ENCODE results near the gene OCIAD2.

DNA sequence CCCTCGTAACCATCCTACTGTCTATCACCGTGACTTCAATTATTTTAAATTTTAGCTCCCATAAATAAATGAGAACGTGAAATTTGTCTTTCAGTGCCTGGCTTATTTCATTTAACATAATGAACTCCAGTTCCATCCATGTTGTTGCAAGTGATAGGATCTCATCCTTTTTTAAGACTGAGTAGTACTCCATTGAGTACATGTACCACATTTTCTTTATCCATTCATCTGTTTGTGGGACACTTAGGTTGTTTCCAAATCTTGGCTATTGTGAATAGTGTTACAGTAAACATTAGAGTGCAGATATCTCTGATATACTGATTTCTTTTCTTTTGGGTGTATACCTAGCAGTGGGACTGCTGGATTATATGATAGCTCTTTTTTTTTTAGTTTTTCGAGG is 42.8 kb downstream of the OCIAD2 start:
- TF ChIP-seq, protein P1, sequence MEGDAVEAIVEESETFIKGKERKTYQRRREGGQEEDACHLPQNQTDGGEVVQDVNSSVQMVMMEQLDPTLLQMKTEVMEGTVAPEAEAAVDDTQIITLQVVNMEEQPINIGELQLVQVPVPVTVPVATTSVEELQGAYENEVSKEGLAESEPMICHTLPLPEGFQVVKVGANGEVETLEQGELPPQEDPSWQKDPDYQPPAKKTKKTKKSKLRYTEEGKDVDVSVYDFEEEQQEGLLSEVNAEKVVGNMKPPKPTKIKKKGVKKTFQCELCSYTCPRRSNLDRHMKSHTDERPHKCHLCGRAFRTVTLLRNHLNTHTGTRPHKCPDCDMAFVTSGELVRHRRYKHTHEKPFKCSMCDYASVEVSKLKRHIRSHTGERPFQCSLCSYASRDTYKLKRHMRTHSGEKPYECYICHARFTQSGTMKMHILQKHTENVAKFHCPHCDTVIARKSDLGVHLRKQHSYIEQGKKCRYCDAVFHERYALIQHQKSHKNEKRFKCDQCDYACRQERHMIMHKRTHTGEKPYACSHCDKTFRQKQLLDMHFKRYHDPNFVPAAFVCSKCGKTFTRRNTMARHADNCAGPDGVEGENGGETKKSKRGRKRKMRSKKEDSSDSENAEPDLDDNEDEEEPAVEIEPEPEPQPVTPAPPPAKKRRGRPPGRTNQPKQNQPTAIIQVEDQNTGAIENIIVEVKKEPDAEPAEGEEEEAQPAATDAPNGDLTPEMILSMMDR (conservative IDR thresholded peaks at IDR 0.05; ENCODE audit: low read depth, low read length): no peak
- TF ChIP-seq ELK1 (IDR thresholded peaks at IDR 0.05; ENCODE audit: borderline replicate concordance, low read depth, low read length): no peak
- TF ChIP-seq POLR2A (IDR thresholded peaks at IDR 0.05; ENCODE audit: low read depth, low read length): no peak
- no peak for TF ChIP-seq MAZ (IDR thresholded peaks at IDR 0.05; ENCODE audit: borderline replicate concordance, low read depth, low read length)
- TF ChIP-seq FOS (IDR thresholded peaks at IDR 0.05; ENCODE audit: low read depth, low read length): no peak
- no peak for TF ChIP-seq NFE2L2 (IDR thresholded peaks at IDR 0.05; ENCODE audit: low read depth, low read length)
- TF ChIP-seq MXI1 (IDR thresholded peaks at IDR 0.05; ENCODE audit: borderline replicate concordance, low read depth, low read length): no peak
- TF ChIP-seq RFX5 (IDR thresholded peaks at IDR 0.05; ENCODE audit: low read depth, low read length): no peak
- TF ChIP-seq RCOR1 (IDR thresholded peaks at IDR 0.05; ENCODE audit: insufficient replicate concordance, low read length): no peak
- TF ChIP-seq CEBPB (IDR thresholded peaks at IDR 0.05; ENCODE audit: low read depth, low read length): no peak
- TF ChIP-seq SMC3 (IDR thresholded peaks at IDR 0.05; ENCODE audit: low read depth, low read length): no peak
- no peak for TF ChIP-seq USF2 (IDR thresholded peaks at IDR 0.05; ENCODE audit: low read depth, low read length)
- no peak for TF ChIP-seq RAD21 (IDR thresholded peaks at IDR 0.05; ENCODE audit: low read length)
